ENCODE data around the gene COX7B. TPM values are rescaled to one million over a fixed set of nuclear protein-coding genes. Genes with fewer than 3 reads are reported as not detected.
"Not testable (repeated sequence)": the region's sequence is repeated elsewhere in the genome, so short reads cannot be mapped to it uniquely, and the experiment has no call there.

Gene COX7B
- 100 to 1,000 TPM; 133 to 168 (median 136) TPM for total RNA-seq
- total RNA-seq (2013), result 246 TPM

- ATAC-seq, result peak; percentile 65 to 83 (median 66)
- Mint-ChIP-seq H3K4me3 (peak within 1 kb of the TSS; percentile 96), H3K4me1 (peaks cover 15 to 33% of the 10 kb centered on the region in 2 donors), H3K9me3 (no peaks in the 10 kb centered on the region), H3K27ac (peak within 1 kb of the TSS; percentile 92 to 94), H3K27me3 (ENCODE audit: low read depth in 2 of 2) (no peaks in the 10 kb centered on the region), H3K36me3 (no peaks in the 10 kb centered on the region)
- no peaks in the 10 kb centered on the region for H3K9me3 ChIP-seq (ENCODE audit: control insufficient read depth, insufficient read depth, low read length)
- H3K4me3 ChIP-seq (ENCODE audit: low read length), result peak within 1 kb of the TSS; percentile 66
- peak; percentile 43 to 94 for DNase-seq
- H3K36me3 ChIP-seq (ENCODE audit: control insufficient read depth, insufficient read depth, low read length), result peaks cover 2% of the 10 kb centered on the region
- H3K27ac ChIP-seq (ENCODE audit: low read length), result peak within 1 kb of the TSS; percentile 92
- no peaks in the 10 kb centered on the region for H3K27me3 ChIP-seq (ENCODE audit: control insufficient read depth, insufficient read depth, low read length)
- WGBS (ENCODE audit: insufficient coverage), result 0% methylated on average over 25 of the region's 28 CpGs
- H3K4me1 ChIP-seq (ENCODE audit: control insufficient read depth, insufficient read depth, low read length), result peaks cover 14% of the 10 kb centered on the region
- peak; percentile 27 for TF ChIP-seq CTCF (IDR thresholded peaks at IDR 0.05)
- intact Hi-C loops (cut with micrococcal nuclease), result loop anchor here (1.0 to 2.0 kb wide), 3 partner anchors 112 to 205 kb away; partner anchors contain the start of genes ATRX and PGK1
Observed at GRCh38 chrX:77899081-77899828, at the start of gene COX7B. Gene COX7B (plus strand): TSS chrX:77899468. CDS start chrX:77899554, 86 bp downstream.

GRCh38 chrX:77875372-77875771 is 23.9 kb upstream of the COX7B start:
- H3K27ac ChIP-seq (ENCODE audit: low read length), result no peak overlapping the region
- H3K9me3 ChIP-seq (ENCODE audit: control insufficient read depth, insufficient read depth, low read length), result no peaks in the 10 kb centered on the region
- Mint-ChIP-seq H3K36me3 (no peaks in the 10 kb centered on the region), H3K4me3 (no peak overlapping the region), H3K27me3 (ENCODE audit: low read depth in 2 of 2) (no peaks in the 10 kb centered on the region), H3K4me1 (peaks cover 0 to 13% of the 10 kb centered on the region in 2 donors), H3K9me3 (no peaks in the 10 kb centered on the region), H3K27ac (no peak overlapping the region)
- H3K4me3 ChIP-seq (ENCODE audit: low read length), result no peak overlapping the region
- H3K4me1 ChIP-seq (ENCODE audit: control insufficient read depth, insufficient read depth, low read length), result no peaks in the 10 kb centered on the region
- intact Hi-C loops (cut with micrococcal nuclease), result no loop called here
- WGBS (ENCODE audit: insufficient coverage), result over 99% methylated on average over 8 of the region's 8 CpGs
- no peak for TF ChIP-seq CTCF (IDR thresholded peaks at IDR 0.05)
- no peaks in the 10 kb centered on the region for H3K27me3 ChIP-seq (ENCODE audit: control insufficient read depth, insufficient read depth, low read length)
- peaks cover 3% of the 10 kb centered on the region for H3K36me3 ChIP-seq (ENCODE audit: control insufficient read depth, insufficient read depth, low read length)
- ATAC-seq (no peak), DNase-seq (no peak)

- no CpG with 5 or more reads among the region's 4 CpGs for WGBS (ENCODE audit: insufficient coverage)
- H3K27me3 Mint-ChIP-seq (ENCODE audit: low read depth in 2 of 2); H3K4me1 Mint-ChIP-seq; ATAC-seq; H3K4me3 Mint-ChIP-seq; H3K9me3 ChIP-seq (ENCODE audit: control insufficient read depth, insufficient read depth, low read length); H3K9me3 Mint-ChIP-seq; DNase-seq; H3K27ac ChIP-seq (ENCODE audit: low read length); H3K27me3 ChIP-seq (ENCODE audit: control insufficient read depth, insufficient read depth, low read length); H3K27ac Mint-ChIP-seq; H3K36me3 ChIP-seq (ENCODE audit: control insufficient read depth, insufficient read depth, low read length); H3K36me3 Mint-ChIP-seq; intact Hi-C loops (cut with micrococcal nuclease); H3K4me1 ChIP-seq (ENCODE audit: control insufficient read depth, insufficient read depth, low read length); H3K4me3 ChIP-seq (ENCODE audit: low read length): not testable (repeated sequence)
Observed at GRCh38 chrX:77881418-77881817, 17.9 kb upstream of the COX7B start.

GRCh38 chrX:77892887-77893286 is 6.4 kb upstream of the COX7B start:
- H3K9me3 Mint-ChIP-seq, result no peaks in the 10 kb centered on the region
- intact Hi-C loops (cut with micrococcal nuclease), result no loop called here
- Histone ChIP-seq H3K9me3 (ENCODE audit: control insufficient read depth, insufficient read depth, low read length) (no peaks in the 10 kb centered on the region), H3K4me3 (ENCODE audit: low read length) (no peak overlapping the region), H3K27ac (ENCODE audit: low read length) (no peak overlapping the region), H3K27me3 (ENCODE audit: control insufficient read depth, insufficient read depth, low read length) (no peaks in the 10 kb centered on the region), H3K36me3 (ENCODE audit: control insufficient read depth, insufficient read depth, low read length) (no peaks in the 10 kb centered on the region), H3K4me1 (ENCODE audit: control insufficient read depth, insufficient read depth, low read length) (peaks cover 6% of the 10 kb centered on the region)
- WGBS (ENCODE audit: insufficient coverage), result 97% methylated on average over 2 of the region's 2 CpGs
- peak overlapping the region; percentile 98 to 99 for H3K27ac Mint-ChIP-seq
- peaks cover 23 to 25% of the 10 kb centered on the region in 2 donors for H3K4me1 Mint-ChIP-seq
- ATAC-seq, result no peak
- no peaks in the 10 kb centered on the region for H3K36me3 Mint-ChIP-seq
- no peak for DNase-seq
- no peaks in the 10 kb centered on the region for H3K27me3 Mint-ChIP-seq (ENCODE audit: low read depth in 2 of 2)
- H3K4me3 Mint-ChIP-seq, result peak overlapping the region; percentile 32
- no peak for TF ChIP-seq CTCF (IDR thresholded peaks at IDR 0.05)

Measured in natural killer cell (primary cell).